Activated CD4-positive, alpha-beta memory T cell treated with anti-CD3 and anti-CD28 coated beads for 36 hours (primary cell): ENCODE results near the gene MPC2. TPM values are rescaled to one million over a fixed set of nuclear protein-coding genes. Genes with fewer than 3 reads are reported as not detected.
"Not testable (repeated sequence)": the region's sequence is repeated elsewhere in the genome, so short reads cannot be mapped to it uniquely, and the experiment has no call there.

ENCODE experiments used
- CTCF ChIA-PET: fragments of 350-600 bp; sonication (Branson Sonifier 250); formaldehyde crosslinking; loops from one replicate; lab custom pipeline; 2021; ENCODE audit warnings: antibody characterized with exemption, inconsistent platforms; lab: Charles Lee
- POLR2A ChIA-PET: fragments of 350-600 bp; sonication (Branson Sonifier 250); formaldehyde crosslinking; loops from one replicate; lab custom pipeline; 2021; ENCODE audit warnings: antibody characterized with exemption; lab: Charles Lee
- DNase-seq: peaks from one replicate; pipeline ENCODE4 v3.0.0-alpha.2; 2020
- H3K27ac Mint-ChIP-seq: one replicate; pipeline ENCODE4 v1.8.0; 2021; ENCODE audit warnings: mixed read lengths
- H3K27me3 Mint-ChIP-seq: one replicate; pipeline ENCODE4 v1.8.0; 2021; ENCODE audit warnings: mixed read lengths
- H3K36me3 Mint-ChIP-seq: one replicate; pipeline ENCODE4 v1.8.0; 2021; ENCODE audit warnings: mixed read lengths
- H3K4me1 Mint-ChIP-seq: one replicate; pipeline ENCODE4 v1.8.0; 2021; ENCODE audit warnings: low read depth, mixed read lengths
- H3K4me3 Mint-ChIP-seq: one replicate; pipeline ENCODE4 v1.8.0; 2021; ENCODE audit warnings: mild to moderate bottlenecking, mixed read lengths
- H3K9me3 Mint-ChIP-seq: one replicate; pipeline ENCODE4 v1.8.0; 2021; ENCODE audit warnings: mixed read lengths
- intact Hi-C: fragments of 100-400 bp; cut with micrococcal nuclease; formaldehyde crosslinking; loops from one replicate; pipeline ENCODE4 v1.15.1; 2023
- total RNA-seq, 2 experiments: library from RNA; stranded (reverse); gene quantifications; one replicate each; pipeline ENCODE4 v1.2.3, GENCODE V29; 2021

MPC2 gene
- total RNA-seq, 2 experiments from 2014 or later: 68.4 to 71.3 TPM

DNA sequence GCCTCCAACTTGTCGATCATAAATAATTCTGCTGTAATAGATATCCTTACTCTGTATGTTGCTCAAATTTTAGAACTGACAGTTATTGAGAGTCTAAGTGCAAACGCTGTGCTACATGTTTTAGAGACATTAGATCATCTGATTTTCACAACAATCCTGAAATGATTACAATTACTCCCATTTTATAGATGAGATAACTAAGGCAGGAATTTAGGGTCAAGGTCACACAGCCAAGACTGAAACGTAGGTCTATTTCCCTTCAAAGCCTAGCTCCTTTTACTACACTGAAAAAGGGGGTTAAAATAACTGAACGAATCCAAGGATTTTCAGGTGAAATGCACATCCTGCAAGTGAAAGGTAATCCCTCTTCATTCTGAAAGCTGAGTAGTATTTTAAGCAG, 3.1 kb downstream of the MPC2 start:
- Mint-ChIP-seq H3K36me3 (peaks cover 8% of the 10 kb centered on the region), H3K4me1 (peaks cover 33% of the 10 kb centered on the region), H3K27me3 (no peaks in the 10 kb centered on the region), H3K4me3 (no peak overlapping the region), H3K9me3 (no peaks in the 10 kb centered on the region), H3K27ac (no peak overlapping the region)
- CTCF ChIA-PET: interaction anchor here (5.3 kb wide), 1 partner anchor 149 kb away, joined by 27 read pairs; no protein-coding TSS in a partner anchor
- POLR2A ChIA-PET: interaction anchor here (0.6 kb wide), 1 partner anchor 20 kb away, joined by 3 read pairs; no protein-coding TSS in a partner anchor
- no peak for DNase-seq
- intact Hi-C loops: no loop called here

DNA sequence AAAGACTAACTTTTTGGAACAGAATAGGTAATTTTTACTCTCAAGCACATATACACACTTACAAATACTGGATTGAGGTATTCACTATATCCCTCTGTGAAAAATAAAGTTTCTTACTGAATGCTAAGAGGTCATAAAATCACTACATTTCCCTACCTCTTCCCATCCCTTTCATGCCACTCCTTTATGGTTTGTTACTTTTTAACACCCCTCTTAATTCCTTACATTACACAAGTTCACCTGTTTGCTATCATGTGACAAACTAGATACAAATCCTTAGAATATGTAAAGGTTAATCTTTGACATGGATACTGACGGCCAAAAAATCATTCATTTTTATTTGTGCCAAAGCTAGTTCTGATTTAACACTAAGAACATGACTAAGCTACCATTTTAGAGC, 7.1 kb downstream of the MPC2 start:
- Mint-ChIP-seq H3K9me3 (no peaks in the 10 kb centered on the region), H3K27ac (no peak overlapping the region), H3K27me3 (no peaks in the 10 kb centered on the region), H3K4me1 (peaks cover 24% of the 10 kb centered on the region), H3K36me3 (no peaks in the 10 kb centered on the region), H3K4me3 (no peak overlapping the region)
- intact Hi-C loops: no loop called here
- no peak for DNase-seq
- ChIA-PET POLR2A (no interaction called here), CTCF (interaction anchor here (1.4 kb wide), 1 partner anchor 153 kb away, joined by 4 read pairs; no protein-coding TSS in a partner anchor)

DNA sequence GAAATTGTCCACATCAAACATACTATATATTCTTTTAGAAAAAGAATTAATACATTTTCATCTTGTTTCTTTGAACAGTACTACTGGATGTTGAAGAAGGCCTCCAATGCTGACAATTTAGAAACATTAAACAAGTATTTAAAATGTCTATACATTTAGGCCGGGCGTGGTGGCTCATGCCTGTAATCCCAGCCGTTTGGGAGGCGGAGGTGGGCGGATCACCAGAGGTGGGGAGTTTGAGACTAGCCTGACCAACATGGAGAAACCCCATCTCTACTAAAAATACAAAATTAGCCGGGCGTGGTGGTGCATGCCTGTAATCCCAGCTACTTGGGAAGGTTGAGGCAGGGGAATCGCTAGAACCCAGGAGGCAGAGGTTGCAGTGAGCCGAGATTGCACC, 8.0 kb downstream of the MPC2 start:
- POLR2A ChIA-PET: interaction anchor here (0.6 to 0.7 kb wide), 2 partner anchors 474 to 1439 kb away, joined by 3 read pairs; no protein-coding TSS in a partner anchor
- CTCF ChIA-PET, DNase-seq, H3K27me3 Mint-ChIP-seq, H3K27ac Mint-ChIP-seq, intact Hi-C loops, H3K9me3 Mint-ChIP-seq, H3K36me3 Mint-ChIP-seq, H3K4me3 Mint-ChIP-seq: not testable (repeated sequence)
- peaks cover 16% of the 10 kb centered on the region for H3K4me1 Mint-ChIP-seq

DNA sequence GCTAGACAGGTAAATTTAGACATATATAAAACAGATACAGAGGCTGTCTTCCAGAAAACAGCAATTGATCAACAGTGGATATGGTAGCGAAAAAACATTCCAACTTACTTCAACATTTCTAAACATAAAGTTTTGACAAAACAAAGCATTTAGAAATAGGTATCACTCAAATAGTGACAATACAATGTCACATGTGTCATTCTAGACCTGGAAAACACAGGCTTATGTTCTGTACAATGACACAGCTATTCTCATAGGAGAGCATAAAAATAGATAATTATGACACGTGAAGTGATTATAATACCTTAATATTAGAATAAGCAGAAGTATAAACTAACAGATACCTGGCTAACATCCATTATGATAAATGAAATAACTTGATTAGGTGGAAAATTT, 8.4 kb downstream of the MPC2 start:
- intact Hi-C loops: no loop called here
- CTCF ChIA-PET: no interaction called here
- H3K4me3 Mint-ChIP-seq: no peak overlapping the region
- POLR2A ChIA-PET: interaction anchor here (0.6 to 1.4 kb wide), 3 partner anchors 8 to 1438 kb away, joined by 3 to 5 read pairs (median 3); partner anchors contain the start of gene DCAF6
- H3K36me3 Mint-ChIP-seq: no peaks in the 10 kb centered on the region
- no peaks in the 10 kb centered on the region for H3K9me3 Mint-ChIP-seq
- no peaks in the 10 kb centered on the region for H3K27me3 Mint-ChIP-seq
- no peak overlapping the region for H3K27ac Mint-ChIP-seq
- H3K4me1 Mint-ChIP-seq: peaks cover 12% of the 10 kb centered on the region
- no peak for DNase-seq

DNA sequence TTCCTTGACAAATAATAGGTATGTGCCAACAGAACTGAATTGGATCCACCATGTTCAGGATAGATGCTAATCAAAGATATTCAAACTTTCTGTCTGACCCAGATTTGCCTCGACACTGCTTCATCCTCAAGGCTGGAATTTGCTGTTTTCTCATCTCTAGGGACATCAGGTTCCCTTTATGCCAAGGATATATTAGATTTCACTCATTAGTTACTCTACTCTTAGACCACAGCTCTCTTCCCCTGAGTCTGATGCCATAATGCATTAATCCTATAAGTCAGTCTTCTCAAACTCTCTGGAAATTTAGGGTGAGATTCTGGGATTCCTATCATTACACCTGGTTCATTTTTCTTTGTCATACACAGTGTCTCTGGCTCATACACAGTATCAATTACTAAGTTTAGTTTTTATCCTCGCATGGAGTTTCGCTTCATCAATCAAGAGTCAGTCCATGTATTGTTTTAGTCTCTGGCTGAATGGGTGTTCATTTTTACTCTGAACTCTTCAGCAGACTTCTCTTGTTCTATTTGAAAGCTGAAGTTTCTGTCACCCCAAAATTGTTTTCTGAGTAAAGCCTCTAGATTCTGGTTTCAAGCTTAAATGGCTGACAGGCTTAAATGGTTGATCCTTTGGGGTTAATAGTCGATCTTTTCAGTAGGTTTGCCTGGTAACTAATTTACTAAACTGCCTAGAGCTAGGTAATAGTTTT, 9.7 kb downstream of the MPC2 start:
- DNase-seq: no peak
- Mint-ChIP-seq H3K9me3 (no peaks in the 10 kb centered on the region), H3K4me1 (peaks cover 8% of the 10 kb centered on the region), H3K4me3 (no peak overlapping the region), H3K27me3 (no peaks in the 10 kb centered on the region), H3K27ac (no peak overlapping the region), H3K36me3 (peaks cover 7% of the 10 kb centered on the region)
- ChIA-PET CTCF (no interaction called here), POLR2A (interaction anchor here (1.4 kb wide), 1 partner anchor 9 kb away, joined by 5 read pairs; the partner anchor contains the start of gene DCAF6)
- intact Hi-C loops: no loop called here

DNA sequence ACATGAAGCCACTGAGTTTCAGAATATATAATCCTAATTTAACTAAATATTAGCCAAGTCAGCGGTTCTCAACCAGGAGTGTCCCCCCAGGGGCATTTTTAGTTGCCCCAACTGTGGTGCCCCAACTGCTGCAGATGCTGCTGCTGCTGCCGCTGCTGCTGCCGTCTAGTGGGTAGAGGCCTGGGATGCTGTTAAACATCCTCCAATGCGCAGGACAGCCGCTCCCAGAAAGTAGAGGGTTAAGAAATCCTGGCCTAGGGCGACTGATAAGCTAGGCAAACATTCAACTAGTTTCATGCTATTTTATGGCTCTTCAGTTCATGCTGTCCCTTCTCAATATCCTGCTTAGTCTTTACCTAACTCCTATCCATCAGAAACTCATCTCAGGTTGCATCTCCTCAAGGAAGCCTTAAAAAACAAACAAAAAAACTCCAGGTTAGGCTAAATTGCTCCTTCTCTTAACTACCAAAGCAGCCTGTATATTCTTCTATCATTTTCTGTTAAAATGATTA, 10.3 kb downstream of the MPC2 start:
- ChIA-PET POLR2A (no interaction called here), CTCF (no interaction called here)
- Mint-ChIP-seq H3K36me3 (peaks cover 7% of the 10 kb centered on the region), H3K27me3 (no peaks in the 10 kb centered on the region), H3K27ac (no peak overlapping the region), H3K4me3 (no peak overlapping the region), H3K4me1 (peaks cover 12% of the 10 kb centered on the region), H3K9me3 (no peaks in the 10 kb centered on the region)
- DNase-seq: no peak
- intact Hi-C loops: no loop called here

DNA sequence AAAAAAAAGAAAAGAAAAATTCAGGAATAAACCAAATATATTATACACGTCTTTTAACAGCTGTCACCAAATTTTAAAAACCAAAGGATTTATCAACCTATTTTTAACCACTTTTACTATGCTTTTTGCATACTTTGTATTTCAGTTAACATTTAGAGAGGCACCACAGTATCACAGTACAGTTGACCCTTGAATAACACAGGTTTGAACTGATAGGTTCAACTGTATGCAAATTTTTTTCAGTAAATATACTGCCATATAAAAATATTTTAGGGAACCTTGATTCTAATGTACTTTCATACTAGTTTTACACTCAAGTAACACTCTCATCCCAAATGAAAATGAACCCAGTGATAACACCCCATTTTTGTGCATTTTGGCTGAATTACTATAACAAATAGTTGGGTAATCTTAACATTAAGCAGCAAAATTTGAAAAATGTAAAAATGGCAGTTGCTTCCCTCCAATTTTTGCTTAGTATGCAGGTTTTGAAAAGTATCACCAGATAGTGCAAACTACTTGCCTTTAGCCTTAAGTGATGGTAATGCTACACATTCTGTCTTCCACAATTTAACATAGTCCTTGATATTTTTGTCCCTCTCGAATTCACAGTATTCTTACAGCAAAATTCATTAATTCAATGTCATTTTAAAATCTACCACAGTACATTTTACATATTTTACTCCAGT, 12.2 kb downstream of the MPC2 start:
- Mint-ChIP-seq H3K36me3 (peaks cover 7% of the 10 kb centered on the region), H3K9me3 (no peaks in the 10 kb centered on the region), H3K4me1 (peaks cover 12% of the 10 kb centered on the region), H3K4me3 (no peak overlapping the region), H3K27ac (no peak overlapping the region), H3K27me3 (no peaks in the 10 kb centered on the region)
- intact Hi-C loops: no loop called here
- DNase-seq: no peak
- CTCF ChIA-PET: no interaction called here
- POLR2A ChIA-PET: no interaction called here

DNA sequence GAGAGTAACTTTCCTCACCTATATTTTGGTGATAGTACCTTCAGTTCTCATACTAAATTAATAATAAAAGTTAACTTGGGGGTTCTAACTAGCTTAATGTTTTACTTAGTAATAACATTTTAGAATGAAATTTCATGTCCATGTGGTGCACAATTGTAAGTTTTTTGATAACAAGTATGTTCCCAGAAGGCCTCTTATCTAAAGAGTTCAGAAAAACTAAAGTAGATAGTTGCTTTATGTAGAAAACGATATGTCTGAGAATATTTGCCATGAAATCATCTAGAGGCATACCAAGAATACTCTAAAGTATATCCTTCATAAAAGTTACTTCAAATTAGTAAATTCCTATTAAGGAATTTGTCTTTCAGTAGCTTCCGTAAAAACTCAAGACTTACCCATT, 12.8 kb downstream of the MPC2 start:
- POLR2A ChIA-PET: no interaction called here
- Mint-ChIP-seq H3K9me3 (no peaks in the 10 kb centered on the region), H3K36me3 (peaks cover 7% of the 10 kb centered on the region), H3K4me1 (peaks cover 12% of the 10 kb centered on the region), H3K27me3 (no peaks in the 10 kb centered on the region), H3K4me3 (no peak overlapping the region), H3K27ac (no peak overlapping the region)
- CTCF ChIA-PET: no interaction called here
- intact Hi-C loops: no loop called here
- DNase-seq: no peak

DNA sequence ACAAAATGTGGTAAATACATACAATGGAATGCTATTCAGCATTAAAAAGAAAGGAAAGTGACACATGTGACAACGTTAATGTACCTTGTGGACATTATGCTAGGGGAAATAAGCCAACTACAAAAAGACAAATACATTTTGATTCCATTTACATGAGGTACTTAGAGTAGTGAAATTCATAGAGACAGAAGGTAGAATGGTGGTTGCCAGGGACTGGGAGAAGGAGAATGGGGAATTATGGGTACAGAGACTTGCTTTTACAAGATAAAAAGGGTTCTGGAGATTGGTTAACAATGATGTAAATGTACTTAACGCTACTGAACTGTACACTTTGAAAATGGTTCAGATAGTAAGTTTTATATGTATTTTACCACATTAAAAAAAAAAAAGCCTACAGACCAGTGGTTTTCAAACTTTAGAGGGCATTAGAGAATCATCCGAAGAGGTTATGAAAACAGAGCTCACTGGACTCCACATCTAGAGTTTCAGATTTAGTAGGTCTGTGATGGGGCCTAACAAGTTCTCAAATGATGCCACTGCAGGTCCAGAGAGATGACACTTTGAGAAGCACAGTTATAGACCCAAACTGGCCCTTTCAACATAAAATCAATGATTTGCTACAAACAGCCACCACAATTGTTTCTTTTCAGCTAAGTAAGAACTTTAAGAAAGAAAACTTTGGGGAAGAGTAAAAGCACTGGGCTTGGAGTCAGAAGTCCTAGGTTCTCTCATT, 13.4 kb downstream of the MPC2 start:
- no peak overlapping the region for H3K27ac Mint-ChIP-seq
- H3K27me3 Mint-ChIP-seq: no peaks in the 10 kb centered on the region
- H3K36me3 Mint-ChIP-seq: peaks cover 7% of the 10 kb centered on the region
- H3K9me3 Mint-ChIP-seq: no peaks in the 10 kb centered on the region
- peaks cover 12% of the 10 kb centered on the region for H3K4me1 Mint-ChIP-seq
- intact Hi-C loops: no loop called here
- DNase-seq: no peak
- H3K4me3 Mint-ChIP-seq: no peak overlapping the region
- CTCF ChIA-PET: no interaction called here
- POLR2A ChIA-PET: no interaction called here

DNA sequence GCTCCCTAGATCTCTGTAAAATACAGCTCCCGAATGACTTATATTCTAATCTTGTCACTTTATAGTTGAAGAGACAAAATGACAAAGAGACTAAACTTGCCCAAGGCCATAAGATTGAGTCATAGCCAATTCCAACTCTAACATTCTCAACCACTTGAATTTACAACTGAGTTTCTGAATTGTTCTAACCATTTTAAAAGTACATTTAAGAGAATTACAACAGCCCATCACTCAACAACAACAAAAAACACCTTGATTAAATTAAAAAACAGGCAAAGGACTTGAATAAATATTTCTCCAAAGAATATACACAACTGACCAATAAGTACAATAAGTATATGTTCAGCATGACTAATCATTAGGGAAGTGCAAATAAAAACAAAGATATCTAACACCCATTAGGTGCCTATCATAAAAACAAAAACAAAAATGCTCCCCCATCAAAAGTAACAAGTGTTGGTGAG, 14.2 kb downstream of the MPC2 start:
- peaks cover 9% of the 10 kb centered on the region for H3K36me3 Mint-ChIP-seq
- H3K4me3 Mint-ChIP-seq: no peak overlapping the region
- POLR2A ChIA-PET: no interaction called here
- peaks cover 12% of the 10 kb centered on the region for H3K4me1 Mint-ChIP-seq
- intact Hi-C loops: no loop called here
- no peaks in the 10 kb centered on the region for H3K9me3 Mint-ChIP-seq
- H3K27me3 Mint-ChIP-seq: no peaks in the 10 kb centered on the region
- CTCF ChIA-PET: no interaction called here
- H3K27ac Mint-ChIP-seq: no peak overlapping the region
- no peak for DNase-seq

DNA sequence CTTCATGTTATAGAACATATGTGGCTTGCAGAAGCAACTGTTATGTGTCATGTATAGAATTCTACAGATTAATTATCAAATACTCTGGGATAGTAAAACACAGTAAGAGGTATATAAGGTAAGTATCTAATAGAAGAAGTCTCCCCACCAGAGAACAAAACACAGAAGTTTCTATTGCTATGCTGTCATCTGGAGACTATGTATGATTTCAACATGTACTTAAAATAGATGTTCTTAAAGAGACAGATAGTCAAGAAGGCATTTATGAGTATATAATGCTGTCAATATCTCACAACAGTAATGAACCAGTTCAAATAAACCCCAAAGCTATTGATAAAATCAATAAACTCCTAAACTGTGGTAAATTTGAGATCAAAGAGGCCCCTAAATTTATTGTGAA, 14.8 kb downstream of the MPC2 start:
- ChIA-PET CTCF (no interaction called here), POLR2A (no interaction called here)
- intact Hi-C loops: no loop called here
- Mint-ChIP-seq H3K36me3 (peaks cover 11% of the 10 kb centered on the region), H3K27me3 (no peaks in the 10 kb centered on the region), H3K4me1 (peaks cover 7% of the 10 kb centered on the region), H3K27ac (no peak overlapping the region), H3K9me3 (no peaks in the 10 kb centered on the region), H3K4me3 (no peak overlapping the region)
- DNase-seq: no peak
